HEK293T (cell line): ENCODE data around the gene TAF5L.

Experiments used
- CTCF ChIA-PET: fragments of 350-600 bp; formaldehyde crosslinking; extraction: SDS; loops from one replicate; lab custom pipeline; 2021; ENCODE audit warnings: antibody characterized with exemption, inconsistent platforms; lab: Yijun Ruan, JAX
- POLR2A ChIA-PET: fragments of 350-600 bp; formaldehyde crosslinking; extraction: SDS; loops from one replicate; lab custom pipeline; 2020; ENCODE audit warnings: antibody characterized with exemption, inconsistent platforms; lab: Yijun Ruan, JAX
- DNase-seq: peaks from one replicate; pipeline ENCODE4 v3.0.0; 2012; ENCODE audit warnings: mixed read lengths; ENCODE audit errors: extremely low spot score
- ARNT ChIP-seq: fragments of 450-650 bp; IDR thresholded peaks from 2 replicates; pipeline ENCODE4 v1.6.1; 2017; ENCODE audit warnings: mild to moderate bottlenecking
- BHLHE40 ChIP-seq: fragments of 450-650 bp; IDR thresholded peaks from 2 replicates; pipeline ENCODE4 v1.6.1; 2016; ENCODE audit warnings: mild to moderate bottlenecking, moderate library complexity, borderline replicate concordance
- CTBP1 ChIP-seq: fragments of 450-650 bp; IDR thresholded peaks from 2 replicates; pipeline ENCODE4 v1.6.1; 2016; ENCODE audit warnings: borderline replicate concordance
- ELF4 ChIP-seq: fragments of 450-650 bp; IDR thresholded peaks from 2 replicates; pipeline ENCODE4 v1.6.1; 2017; ENCODE audit warnings: antibody characterized with exemption
- FOXA1 ChIP-seq: fragments of 450-650 bp; IDR thresholded peaks from 2 replicates; pipeline ENCODE4 v1.6.1; 2016; ENCODE audit warnings: mild to moderate bottlenecking
- FOXK2 ChIP-seq: fragments of 450-650 bp; IDR thresholded peaks from 2 replicates; pipeline ENCODE4 v1.6.1; 2016; ENCODE audit warnings: mild to moderate bottlenecking
- FOXM1 ChIP-seq: fragments of 450-650 bp; IDR thresholded peaks from 2 replicates; pipeline ENCODE4 v1.6.1; 2017; ENCODE audit warnings: mild to moderate bottlenecking, borderline replicate concordance
- HDGF ChIP-seq: fragments of 450-650 bp; IDR thresholded peaks from 2 replicates; pipeline ENCODE4 v1.6.1; 2017; ENCODE audit warnings: antibody characterized with exemption, borderline replicate concordance
- L3MBTL2 ChIP-seq: fragments of 450-650 bp; conservative IDR thresholded peaks from 2 replicates; pipeline ENCODE4 v1.6.1; 2016; ENCODE audit warnings: mild to moderate bottlenecking
- LEF1 ChIP-seq: fragments of 450-650 bp; IDR thresholded peaks from 2 replicates; pipeline ENCODE4 v1.6.1; 2017; ENCODE audit warnings: mild to moderate bottlenecking, borderline replicate concordance
- NFRKB ChIP-seq: fragments of 450-650 bp; IDR thresholded peaks from 2 replicates; pipeline ENCODE4 v1.6.1; 2016; ENCODE audit warnings: mild to moderate bottlenecking, moderate library complexity
- SP1 ChIP-seq: fragments of 450-650 bp; IDR thresholded peaks from 2 replicates; pipeline ENCODE4 v1.6.1; 2017
- SUZ12 ChIP-seq: fragments of 450-650 bp; IDR thresholded peaks from 2 replicates; pipeline ENCODE4 v1.6.1; 2016; ENCODE audit warnings: mild to moderate bottlenecking
- TARDBP ChIP-seq: fragments of 450-650 bp; IDR thresholded peaks from 2 replicates; pipeline ENCODE4 v1.6.1; 2016
- ZNF384 ChIP-seq: fragments of 450-650 bp; IDR thresholded peaks from 2 replicates; pipeline ENCODE4 v1.6.1; 2016
- TF ChIP-seq, protein P1 (sequence below): fragments of 450-650 bp; IDR thresholded peaks from 2 replicates; pipeline ENCODE4 v1.6.1; 2016

Gene TAF5L

DNA sequence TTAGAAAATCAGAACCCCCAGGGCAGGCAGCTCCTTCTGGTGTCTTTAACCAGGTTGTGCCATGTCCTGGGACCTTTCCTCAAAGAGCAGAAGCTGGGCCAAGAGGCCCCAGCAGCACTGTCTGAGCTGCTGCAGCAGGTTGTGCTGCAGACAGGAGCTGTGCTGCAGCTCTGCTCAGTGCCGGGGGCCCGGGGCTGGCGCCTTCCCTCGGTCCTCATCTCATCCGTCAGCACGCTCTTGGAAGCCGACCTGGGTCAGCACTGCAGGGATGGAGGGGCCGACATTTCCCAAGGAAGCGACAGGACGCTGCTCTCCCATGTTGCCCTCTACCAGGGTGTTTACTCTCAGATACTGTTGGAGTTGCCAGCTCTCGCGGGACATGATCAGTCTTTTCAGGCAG is 11.8 kb upstream of the TAF5L start:
- CTCF ChIA-PET, result interaction anchor here (0.8 kb wide), 1 partner anchor 123 kb away, joined by 3 read pairs; no protein-coding TSS in a partner anchor
- DNase-seq, result no peak
- no peak for TF ChIP-seq ELF4
- no peak for TF ChIP-seq SP1
- no peak for TF ChIP-seq SUZ12
- TF ChIP-seq, protein P1, sequence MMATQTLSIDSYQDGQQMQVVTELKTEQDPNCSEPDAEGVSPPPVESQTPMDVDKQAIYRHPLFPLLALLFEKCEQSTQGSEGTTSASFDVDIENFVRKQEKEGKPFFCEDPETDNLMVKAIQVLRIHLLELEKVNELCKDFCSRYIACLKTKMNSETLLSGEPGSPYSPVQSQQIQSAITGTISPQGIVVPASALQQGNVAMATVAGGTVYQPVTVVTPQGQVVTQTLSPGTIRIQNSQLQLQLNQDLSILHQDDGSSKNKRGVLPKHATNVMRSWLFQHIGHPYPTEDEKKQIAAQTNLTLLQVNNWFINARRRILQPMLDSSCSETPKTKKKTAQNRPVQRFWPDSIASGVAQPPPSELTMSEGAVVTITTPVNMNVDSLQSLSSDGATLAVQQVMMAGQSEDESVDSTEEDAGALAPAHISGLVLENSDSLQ, result no peak
- no peak for TF ChIP-seq FOXA1
- no peak for TF ChIP-seq BHLHE40
- TF ChIP-seq NFRKB, result no peak
- no peak for TF ChIP-seq L3MBTL2
- TF ChIP-seq HDGF, result no peak
- TF ChIP-seq CTBP1, result no peak
- no peak for TF ChIP-seq TARDBP
- POLR2A ChIA-PET, result interaction anchor here (1.4 kb wide), 1 partner anchor 79 kb away, joined by 4 read pairs; the partner anchor contains the start of gene ABCB10

- POLR2A ChIA-PET, result interaction anchor here (2.3 to 2.8 kb wide), 2 partner anchors 10 to 77 kb away, joined by 9 to 15 read pairs; partner anchors contain the start of genes ABCB10, TAF5L and URB2
- TF ChIP-seq FOXM1 (no peak), FOXA1 (no peak), TARDBP (no peak), ARNT (no peak), HDGF (no peak)
Measured at GRCh38 chr1:229636042-229636441, 10.1 kb upstream of the TAF5L start.

GRCh38 chr1:229631966-229632365 is 6.0 kb upstream of the TAF5L start:
- ChIA-PET CTCF (interaction anchor here (0.6 kb wide), 1 partner anchor 74 kb away, joined by 6 read pairs; the partner anchor contains the start of gene ABCB10), POLR2A (interaction anchor here (0.9 to 2.1 kb wide), 2 partner anchors 9 to 73 kb away, joined by 4 to 8 read pairs; partner anchors contain the start of gene ABCB10)
- no peak for TF ChIP-seq TARDBP
- TF ChIP-seq BHLHE40, result no peak
- TF ChIP-seq SP1, result no peak
- no peak for TF ChIP-seq CTBP1
- TF ChIP-seq ZNF384, result no peak
- TF ChIP-seq ARNT, result no peak
- TF ChIP-seq HDGF, result no peak
- no peak for DNase-seq

More at GRCh38 chr1:229636042-229636441, 10.1 kb upstream of the TAF5L start:
- DNase-seq, result no peak
- CTCF ChIA-PET, result interaction anchor here (1.0 kb wide), 1 partner anchor 10 kb away, joined by 3 read pairs; the partner anchor contains the start of genes TAF5L and URB2

- DNase-seq, result no peak
- ChIA-PET POLR2A (interaction anchor here (2.1 kb wide), 1 partner anchor 72 kb away, joined by 8 read pairs; the partner anchor contains the start of gene ABCB10), CTCF (interaction anchor here (0.6 kb wide), 1 partner anchor 10 kb away, joined by 6 read pairs; no protein-coding TSS in a partner anchor)
- TF ChIP-seq SUZ12 (no peak), FOXK2 (no peak), FOXA1 (no peak), ZNF384 (no peak)
Measured at GRCh38 chr1:229631148-229631547, 5.2 kb upstream of the TAF5L start.

GRCh38 chr1:229629261-229629660 is 3.3 kb upstream of the TAF5L start:
- TF ChIP-seq LEF1 (no peak), ARNT (no peak), BHLHE40 (no peak), FOXA1 (no peak), HDGF (no peak), SP1 (no peak), ZNF384 (no peak), L3MBTL2 (no peak), FOXM1 (no peak)
- no peak for DNase-seq
- CTCF ChIA-PET, result no interaction called here
- POLR2A ChIA-PET, result no interaction called here

DNA sequence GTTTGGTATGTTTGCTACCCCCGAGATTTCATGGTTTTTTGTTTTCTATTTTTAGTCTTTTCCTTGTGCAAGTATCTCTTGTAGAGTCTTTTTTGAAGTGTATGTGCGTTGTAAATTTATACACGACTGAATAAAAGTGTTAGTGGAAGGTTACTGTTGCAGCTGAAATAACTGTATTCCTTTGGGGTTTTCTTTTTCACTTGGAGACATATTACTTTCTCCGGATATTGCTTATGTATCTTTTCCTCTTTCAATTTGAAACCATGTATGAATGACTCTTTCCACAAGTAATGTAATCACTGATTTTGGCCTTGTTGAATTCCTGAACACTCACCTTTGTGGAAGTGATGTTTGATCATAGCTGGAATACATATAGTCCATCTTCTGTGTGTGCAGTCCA is 1.1 kb upstream of the TAF5L start:
- TF ChIP-seq ELF4, result no peak
- TF ChIP-seq SP1, result no peak
- TF ChIP-seq, protein P1, result no peak
- ChIA-PET POLR2A (interaction anchor here (1.0 to 5.5 kb wide), 4 partner anchors 8 to 119 kb away, joined by 3 to 52 read pairs (median 10); partner anchors contain the start of genes ABCB10 and NUP133), CTCF (interaction anchor here (1.2 kb wide), 1 partner anchor 9 kb away, joined by 3 read pairs; no protein-coding TSS in a partner anchor)
- no peak for DNase-seq

- DNase-seq, result peak; percentile 84
- TF ChIP-seq CTBP1 (no peak; the same call in 1 of the 2 replicates), L3MBTL2 (peak; percentile 79), SP1 (no peak), SUZ12 (no peak)
- ChIA-PET POLR2A (interaction anchor here (0.8 to 5.5 kb wide), 7 partner anchors 9 to 117 kb away, joined by 3 to 52 read pairs (median 10); partner anchors contain the start of genes ABCB10 and NUP133), CTCF (interaction anchor here (0.8 to 1.5 kb wide), 3 partner anchors 62 to 67 kb away, joined by 4 to 9 read pairs (median 4); partner anchors contain the start of gene ABCB10)
Measured at GRCh38 chr1:229625071-229625914, 629 bp downstream of the TAF5L start.
